ENCODE measurements around the gene SYS1. TPM values are rescaled to one million over a fixed set of nuclear protein-coding genes. Genes with fewer than 3 reads are reported as not detected.
A peak's percentile ranks its signal among the peaks of the same experiment; 100 is the strongest.

Gene SYS1
- polyA plus RNA-seq, 1 of the 3 experiments (the other 2 are of a cell fraction): 26.5 TPM

- Histone ChIP-seq H3K27ac (ENCODE audit: low read depth in 2 of 2, low read length in 1 of 2) (peak overlapping the region; percentile 68 to 90), H3K4me3 (ENCODE audit: low read depth in 2 of 2, low read length in 1 of 2) (peak overlapping the region; percentile 10 to 87; a peak in 2 of 4 replicates), H2AFZ (ENCODE audit: low read depth) (no peak overlapping the region), H3K4me2 (peak overlapping the region; percentile 96), H3K36me3 (replicated peaks in 1 of 2; ENCODE audit: control insufficient read depth in 1 of 2, insufficient read depth in 2 of 2, low read length in 1 of 2) (peaks cover 4 to 7% of the 10 kb centered on the region in 2 experiments), H3K9me3 (no peaks in the 10 kb centered on the region), H3K9ac (peak overlapping the region; percentile 61; the same call in 1 of the 2 replicates), H3K27me3 (ENCODE audit: insufficient read depth) (no peaks in the 10 kb centered on the region), H3K79me2 (ENCODE audit: insufficient read depth) (peaks cover 87% of the 10 kb centered on the region), H4K20me1 (ENCODE audit: insufficient read depth) (peaks cover 8% of the 10 kb centered on the region; the same call in 1 of the 2 replicates), H3K9me2 (no peaks in the 10 kb centered on the region), H3F3A (replicated peaks; ENCODE audit: insufficient read depth) (peaks cover 13% of the 10 kb centered on the region), H3K4me1 (ENCODE audit: control insufficient read depth in 1 of 2, insufficient read depth in 2 of 2, low read depth in 1 of 2, low read length in 1 of 2) (peaks cover 63 to 69% of the 10 kb centered on the region in 2 experiments)
- no peak for DNase-seq
- ChIA-PET POLR2A (interaction anchor here (0.9 kb wide), 1 partner anchor 19 kb away, joined by 4 read pairs; the partner anchor contains the start of gene SYS1), CTCF (interaction anchor here (1.2 to 4.3 kb wide), 3 partner anchors 20 to 25 kb away, joined by 4 to 31 read pairs (median 11); partner anchors contain the start of gene SYS1)
- peak; percentile 62 for TF ChIP-seq PBX3 (IDR thresholded peaks at IDR 0.05)
- TF ChIP-seq NFIC (IDR thresholded peaks at IDR 0.05; ENCODE audit: borderline replicate concordance): peak; percentile 68
- TF ChIP-seq RXRA (IDR thresholded peaks at IDR 0.05; ENCODE audit: borderline replicate concordance, low read depth): peak; percentile 48; the same call in 1 of the 2 replicates
- TF ChIP-seq GATA2 (CRISPR knock-in tag; IDR thresholded peaks at IDR 0.05): no peak
- TF ChIP-seq, protein P1, sequence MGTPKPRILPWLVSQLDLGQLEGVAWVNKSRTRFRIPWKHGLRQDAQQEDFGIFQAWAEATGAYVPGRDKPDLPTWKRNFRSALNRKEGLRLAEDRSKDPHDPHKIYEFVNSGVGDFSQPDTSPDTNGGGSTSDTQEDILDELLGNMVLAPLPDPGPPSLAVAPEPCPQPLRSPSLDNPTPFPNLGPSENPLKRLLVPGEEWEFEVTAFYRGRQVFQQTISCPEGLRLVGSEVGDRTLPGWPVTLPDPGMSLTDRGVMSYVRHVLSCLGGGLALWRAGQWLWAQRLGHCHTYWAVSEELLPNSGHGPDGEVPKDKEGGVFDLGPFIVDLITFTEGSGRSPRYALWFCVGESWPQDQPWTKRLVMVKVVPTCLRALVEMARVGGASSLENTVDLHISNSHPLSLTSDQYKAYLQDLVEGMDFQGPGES (IDR thresholded peaks at IDR 0.05; ENCODE audit: low read depth, low read length): no peak
- no peak for TF ChIP-seq FOXM1 (IDR thresholded peaks at IDR 0.05; ENCODE audit: low read depth)
- TF ChIP-seq JUND (IDR thresholded peaks at IDR 0.05): peak; percentile 92
- TF ChIP-seq TCF12 (IDR thresholded peaks at IDR 0.05): peak; percentile 57
- TF ChIP-seq MEF2A (IDR thresholded peaks at IDR 0.05; ENCODE audit: borderline replicate concordance, low read depth): no peak
- 0 out of 2 replicates have a peak, but pooled peaks have one; percentile 37 for TF ChIP-seq SIN3A (IDR thresholded peaks at IDR 0.05; ENCODE audit: borderline replicate concordance, low read depth, low read length)
- no peak for TF ChIP-seq MXI1 (IDR thresholded peaks at IDR 0.05; ENCODE audit: low read depth, low read length)
- no peak for TF ChIP-seq RAD21 (IDR thresholded peaks at IDR 0.05; ENCODE audit: low read length)
- TF ChIP-seq EP300 (IDR thresholded peaks at IDR 0.05; ENCODE audit: borderline replicate concordance in 1 of 2, low read depth in 1 of 2, low read length in 1 of 2): peak in 1 of 2 experiments; percentile 68; a peak in 1 of 4 replicates
- peak; percentile 97 for TF ChIP-seq FOSL2 (IDR thresholded peaks at IDR 0.05; ENCODE audit: borderline replicate concordance, low read depth)
- TF ChIP-seq TAF1 (IDR thresholded peaks at IDR 0.05; ENCODE audit: borderline replicate concordance, low read depth, low read length): 0 out of 2 replicates have a peak, but pooled peaks have one; percentile 15
- TF ChIP-seq TEAD4 (IDR thresholded peaks at IDR 0.05; ENCODE audit: borderline replicate concordance, insufficient read depth): 0 out of 2 replicates have a peak, but pooled peaks have one; percentile 33
- TF ChIP-seq FOXJ3 (CRISPR knock-in tag; IDR thresholded peaks at IDR 0.05): no peak
- WGBS (ENCODE audit: low lambda C conversion rate): 15% methylated on average over 7 of the region's 9 CpGs
Measured at GRCh38 chr20:45344168-45344860, 18.6 kb upstream of the SYS1 start.
